SU-DHL-6 (cell line): ENCODE data around the gene APC2.

Experiments
- CTCF ChIP-seq: fragments of 200-600 bp; sonication (generic); IDR thresholded peaks from one replicate; pipeline ENCODE4 v1.5.1; 2017; ENCODE audit warnings: antibody characterized with exemption, mild to moderate bottlenecking, low read length, moderate library complexity; ENCODE audit not compliant: insufficient read depth, poor library complexity, severe bottlenecking
- EZH2phosphoT487 ChIP-seq: fragments of 200-600 bp; sonication (generic), shearing (Covaris generic); conservative IDR thresholded peaks from 2 replicates; pipeline ENCODE4 v1.6.1; 2018; ENCODE audit warnings: mild to moderate bottlenecking, antibody characterized with exemption, low read length, moderate library complexity, mixed read lengths

- TF ChIP-seq CTCF: no peak
- TF ChIP-seq EZH2phosphoT487: no peak
Observed at GRCh38 chr19:1412323-1412923, 37.5 kb upstream of the APC2 start.
